ENCODE data around the gene TMEM252.

DNA sequence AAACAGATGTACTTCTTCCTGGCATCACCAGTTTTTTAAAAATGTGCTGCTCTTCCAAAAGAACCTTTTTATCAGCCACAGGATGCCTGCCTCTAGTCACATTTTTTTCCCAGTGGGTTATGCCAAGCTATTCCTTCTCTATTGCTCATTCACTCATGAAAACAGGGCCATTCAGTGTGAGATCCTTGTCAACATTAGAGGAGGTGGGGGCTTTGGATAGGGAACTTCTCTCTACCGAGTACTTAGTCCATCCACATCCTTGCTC, 3.1 kb downstream of the TMEM252 start:
- TF ChIP-seq, protein P1, sequence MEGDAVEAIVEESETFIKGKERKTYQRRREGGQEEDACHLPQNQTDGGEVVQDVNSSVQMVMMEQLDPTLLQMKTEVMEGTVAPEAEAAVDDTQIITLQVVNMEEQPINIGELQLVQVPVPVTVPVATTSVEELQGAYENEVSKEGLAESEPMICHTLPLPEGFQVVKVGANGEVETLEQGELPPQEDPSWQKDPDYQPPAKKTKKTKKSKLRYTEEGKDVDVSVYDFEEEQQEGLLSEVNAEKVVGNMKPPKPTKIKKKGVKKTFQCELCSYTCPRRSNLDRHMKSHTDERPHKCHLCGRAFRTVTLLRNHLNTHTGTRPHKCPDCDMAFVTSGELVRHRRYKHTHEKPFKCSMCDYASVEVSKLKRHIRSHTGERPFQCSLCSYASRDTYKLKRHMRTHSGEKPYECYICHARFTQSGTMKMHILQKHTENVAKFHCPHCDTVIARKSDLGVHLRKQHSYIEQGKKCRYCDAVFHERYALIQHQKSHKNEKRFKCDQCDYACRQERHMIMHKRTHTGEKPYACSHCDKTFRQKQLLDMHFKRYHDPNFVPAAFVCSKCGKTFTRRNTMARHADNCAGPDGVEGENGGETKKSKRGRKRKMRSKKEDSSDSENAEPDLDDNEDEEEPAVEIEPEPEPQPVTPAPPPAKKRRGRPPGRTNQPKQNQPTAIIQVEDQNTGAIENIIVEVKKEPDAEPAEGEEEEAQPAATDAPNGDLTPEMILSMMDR (IDR thresholded peaks at IDR 0.05) = no peak
- no peak for TF ChIP-seq POLR2AphosphoS5 (IDR thresholded peaks at IDR 0.05)
- no peak for TF ChIP-seq POLR2A (IDR thresholded peaks at IDR 0.05)

Measured in suprapubic skin (tissue), 4 donors.